G401 (cell line): ENCODE measurements around the gene HIPK3. TPM values are rescaled to one million over a fixed set of nuclear protein-coding genes. Genes with fewer than 3 reads are reported as not detected.
"Not testable (repeated sequence)": the region's sequence is repeated elsewhere in the genome, so short reads cannot be mapped to it uniquely, and the experiment has no call there.

Experiments used
- DNase-seq: peaks from one replicate; pipeline ENCODE4 v3.0.0-alpha.2; 2015; ENCODE audit warnings: low spot score
- in situ Hi-C: cut with HindIII; loops from 2 replicates; pipeline ENCODE4 v1.10.0; 2016; ENCODE audit warnings: low sequenced_read_pairs, mixed read lengths
- total RNA-seq: library from RNA; depleted of rRNA; stranded (reverse); fragments of >200 nt; shearing (Covaris generic); gene quantifications from 2 replicates; pipeline ENCODE4 v1.2.3, GENCODE V29; 2014

The HIPK3 gene
- total RNA-seq, 1 experiment from 2014 or later: 36.4 TPM

GRCh38 chr11:33291004-33291777 lies 34.0 kb downstream of the HIPK3 start:
- in situ Hi-C loops: no loop called here
- peak; percentile 43 for DNase-seq

DNA sequence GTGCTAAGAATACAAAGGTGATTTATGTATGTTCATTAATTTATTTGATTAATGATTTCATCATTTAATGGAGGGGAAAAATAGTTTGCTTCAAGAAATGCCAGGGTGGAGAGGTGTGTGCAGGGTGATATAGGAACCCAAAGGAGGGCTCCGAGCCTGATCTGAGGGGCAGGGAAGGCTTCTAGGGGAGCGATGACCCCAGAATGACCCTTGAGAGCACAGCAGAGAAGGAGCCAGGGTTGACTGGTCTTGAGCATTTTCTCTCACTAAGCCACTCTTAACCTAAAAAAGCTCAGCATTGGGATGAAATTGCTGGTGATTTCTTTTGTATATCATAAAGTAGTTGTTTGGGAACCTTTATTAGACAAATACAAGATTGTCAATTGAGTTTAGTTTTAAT lies 35.1 kb downstream of the HIPK3 start:
- in situ Hi-C loops: no loop called here
- DNase-seq: no peak

DNA sequence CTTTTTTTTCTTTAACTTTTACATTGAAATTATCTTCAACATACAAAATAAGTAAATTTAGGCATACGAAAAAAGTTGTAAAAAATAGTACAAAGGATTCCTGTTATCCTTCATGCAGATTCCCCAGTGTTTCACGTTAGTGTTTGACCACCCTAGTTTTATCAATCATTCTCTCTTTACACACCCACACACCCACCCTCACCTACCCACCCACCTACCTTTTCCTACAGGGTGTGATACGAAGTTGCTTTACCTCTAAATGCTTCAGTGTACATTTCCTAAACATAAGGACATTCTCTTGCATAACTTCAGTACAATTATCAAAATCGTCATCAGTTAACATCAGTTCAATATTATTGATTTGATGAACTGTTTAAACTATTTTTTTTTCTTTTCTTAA lies 37.0 kb downstream of the HIPK3 start:
- DNase-seq: no peak
- in situ Hi-C loops: no loop called here

- DNase-seq: no peak
- in situ Hi-C loops: no loop called here
These were observed 37.6 kb downstream of the HIPK3 start for GRCh38 chr11:33294797-33295196.

DNA sequence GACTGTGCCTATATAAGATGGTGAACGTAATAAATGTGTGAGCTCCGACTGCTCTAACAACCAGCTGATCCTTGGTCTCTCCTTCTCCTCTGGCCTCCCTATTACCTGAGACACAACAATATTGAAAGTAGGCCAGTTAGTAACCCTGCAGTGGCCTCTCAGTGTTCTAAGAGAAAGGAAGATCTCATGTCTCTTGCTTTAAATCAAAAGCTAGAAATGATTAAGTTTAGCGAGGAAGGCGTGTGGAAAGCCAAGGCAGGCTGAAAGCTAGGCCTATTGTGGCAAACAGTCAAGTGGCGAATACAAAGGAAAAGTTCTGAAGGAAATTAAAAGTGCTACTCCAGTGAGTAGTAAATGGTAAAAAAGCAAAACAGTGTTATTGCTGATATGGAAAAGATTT lies 39.5 kb downstream of the HIPK3 start:
- no peak for DNase-seq
- in situ Hi-C loops: no loop called here

- DNase-seq: peak; percentile 76
- in situ Hi-C loops: no loop called here
These were observed 46.4 kb downstream of the HIPK3 start for GRCh38 chr11:33303541-33303940.

- in situ Hi-C loops, DNase-seq: not testable (repeated sequence)
These were observed 49.6 kb downstream of the HIPK3 start for GRCh38 chr11:33306821-33307220.

GRCh38 chr11:33307984-33308383 lies 50.8 kb downstream of the HIPK3 start:
- DNase-seq: no peak
- in situ Hi-C loops: no loop called here

- in situ Hi-C loops: no loop called here
- DNase-seq: no peak
These were observed 51.9 kb downstream of the HIPK3 start for GRCh38 chr11:33309118-33309517.

DNA sequence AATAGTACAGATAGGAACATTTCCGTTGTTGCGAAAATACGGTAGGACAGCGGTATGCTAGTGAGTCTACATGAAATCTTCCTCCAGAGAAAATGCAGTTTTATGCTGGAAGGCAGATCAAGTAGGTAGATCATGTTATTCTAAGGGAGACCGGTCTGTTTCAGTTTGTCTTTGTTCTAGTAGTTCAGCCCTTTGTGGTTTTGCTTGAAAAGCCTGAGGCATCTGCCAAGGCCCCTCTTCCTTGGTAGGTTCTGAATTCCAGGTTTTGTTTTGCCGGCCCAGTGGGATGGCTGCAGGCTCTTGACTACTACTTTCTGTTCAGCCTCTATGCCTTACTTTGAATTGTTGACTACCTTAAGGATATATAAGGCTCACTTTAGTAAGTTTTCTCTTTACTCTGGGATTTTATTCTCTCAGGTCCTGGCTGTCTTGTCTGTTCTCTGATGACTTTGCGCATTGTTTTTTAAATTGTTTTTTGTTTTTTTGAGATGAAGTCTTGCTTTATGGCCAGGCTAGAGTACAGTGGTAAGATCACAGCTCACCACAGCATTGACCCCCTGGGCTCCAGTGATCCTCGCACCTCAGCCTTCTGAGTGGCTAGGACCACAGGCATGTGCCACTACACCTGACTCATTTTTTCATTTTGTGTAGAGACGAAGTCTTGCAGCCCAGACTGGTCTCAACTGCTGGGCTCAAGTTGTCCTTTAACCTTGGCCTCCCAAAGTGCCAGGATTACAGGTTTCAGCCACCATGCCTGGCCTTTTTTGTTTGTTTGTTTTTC lies 53.7 kb downstream of the HIPK3 start:
- no peak for DNase-seq
- in situ Hi-C loops: no loop called here

- no peak for DNase-seq
- in situ Hi-C loops: no loop called here
These were observed 54.5 kb downstream of the HIPK3 start for GRCh38 chr11:33311680-33312079.

DNA sequence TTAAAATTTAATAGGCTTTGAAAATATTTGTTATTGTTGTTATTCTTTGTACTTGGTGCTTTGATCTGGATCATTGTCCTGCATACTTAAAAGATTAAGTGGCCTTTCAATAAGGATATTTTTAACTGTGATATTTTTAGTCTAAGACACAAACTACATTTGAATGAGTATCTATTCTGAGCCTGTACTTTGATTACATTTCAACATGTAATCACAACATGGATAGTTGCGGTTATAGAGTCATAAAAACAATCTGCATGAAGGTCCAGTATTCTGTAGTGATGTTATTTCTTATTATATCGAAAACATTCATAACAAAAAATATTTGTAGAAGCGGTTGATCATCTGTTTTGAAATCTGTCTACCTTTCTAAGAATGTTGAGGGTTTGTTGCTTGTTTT lies 58.6 kb downstream of the HIPK3 start:
- DNase-seq: no peak
- in situ Hi-C loops: no loop called here

DNA sequence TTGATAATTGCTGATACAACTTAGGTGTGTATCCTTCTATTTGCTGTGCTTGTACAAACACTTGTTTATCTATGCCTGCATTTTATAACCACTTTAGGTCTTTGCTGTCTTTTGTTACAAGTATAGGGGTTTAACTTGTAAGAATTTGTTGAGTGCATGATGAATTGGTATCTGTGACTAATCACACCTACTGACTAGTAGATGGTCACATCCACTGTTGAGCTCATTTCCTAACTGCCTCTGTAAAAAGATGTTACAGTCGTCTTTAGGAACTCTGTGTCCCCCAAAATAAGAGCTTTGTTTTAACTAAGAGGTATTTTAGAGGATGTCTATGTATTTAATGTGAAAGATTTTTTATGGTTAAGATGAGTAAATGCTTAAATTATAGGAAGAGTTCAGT lies 60.5 kb downstream of the HIPK3 start:
- no peak for DNase-seq

GRCh38 chr11:33320016-33320813 lies 63.0 kb downstream of the HIPK3 start:
- in situ Hi-C loops: no loop called here

More for the DNA sequence above, 60.5 kb downstream of the HIPK3 start:
- in situ Hi-C loops: no loop called here

DNA sequence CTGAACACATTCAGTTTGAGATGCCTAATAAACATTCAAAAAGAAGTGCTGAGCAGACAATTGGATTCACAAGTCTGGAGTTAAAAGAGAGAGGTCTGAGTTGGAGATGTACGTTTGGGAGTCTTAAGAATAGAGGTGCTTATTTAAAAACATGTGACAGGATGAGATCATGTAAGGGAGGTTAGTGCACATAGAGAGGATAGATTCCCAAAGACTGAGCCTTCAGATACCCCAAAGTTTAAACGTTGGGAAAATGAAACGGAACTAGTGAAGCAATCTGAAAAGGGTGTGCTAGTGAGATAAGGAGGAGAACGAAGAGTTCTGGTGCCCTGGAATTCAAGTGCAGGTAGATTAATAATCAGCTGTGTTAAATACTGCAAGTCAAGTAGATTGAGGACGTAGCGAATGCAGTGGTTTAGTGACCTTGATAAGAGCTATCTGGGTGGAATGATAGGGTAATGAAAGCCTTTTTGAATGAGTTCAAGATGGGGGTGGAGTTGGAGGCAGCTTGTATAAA lies 63.7 kb downstream of the HIPK3 start:
- in situ Hi-C loops: no loop called here
- DNase-seq: no peak

More at GRCh38 chr11:33320016-33320813, 63.0 kb downstream of the HIPK3 start:
- DNase-seq: no peak

DNA sequence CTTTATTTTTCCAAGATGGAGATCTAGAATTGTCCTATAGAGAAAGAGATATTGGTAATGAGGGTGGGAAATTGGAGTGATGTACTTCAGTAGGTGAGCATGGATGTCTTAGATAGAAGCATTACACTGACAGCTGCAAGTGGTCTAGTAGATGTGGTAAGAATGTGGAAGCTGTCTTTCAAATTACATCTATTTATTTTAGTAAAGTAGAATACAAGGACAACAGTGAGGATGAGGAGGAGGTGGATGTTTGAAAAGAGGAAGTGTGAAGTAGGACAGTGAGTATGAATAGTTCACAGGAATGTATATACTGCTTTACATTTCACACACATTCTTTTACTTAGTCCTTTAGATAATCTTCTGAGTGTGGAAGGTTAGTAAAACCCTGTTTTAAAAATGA lies 64.2 kb downstream of the HIPK3 start:
- DNase-seq: no peak
- in situ Hi-C loops: no loop called here

GRCh38 chr11:33323421-33323820 lies 66.2 kb downstream of the HIPK3 start:
- no peak for DNase-seq
- in situ Hi-C loops: no loop called here

GRCh38 chr11:33324302-33324985 lies 67.3 kb downstream of the HIPK3 start:
- DNase-seq: no peak
- in situ Hi-C loops: no loop called here

GRCh38 chr11:33325451-33325850 lies 68.3 kb downstream of the HIPK3 start:
- DNase-seq: no peak
- in situ Hi-C loops: no loop called here
